Immature natural killer cell (primary cell): ENCODE results near the gene XRN2. TPM values are rescaled to one million over a fixed set of nuclear protein-coding genes. Genes with fewer than 3 reads are reported as not detected.

ENCODE experiments used
- DNase-seq, 3 donors: peaks; one replicate each; pipeline ENCODE4 v3.0.0; 2022; ENCODE audit warnings: mixed read lengths in 1 of 3
- H3K27ac Mint-ChIP-seq, 6 donors: one replicate each; pipeline ENCODE4 v1.8.0; 2020; ENCODE audit warnings: mixed read lengths in 6 of 6, mild to moderate bottlenecking in 5 of 6, inconsistent platforms in 4 of 6, moderate library complexity in 3 of 6
- H3K27me3 Mint-ChIP-seq, 3 donors: one replicate each; pipeline ENCODE4 v1.8.0; 2020 to 2021; ENCODE audit warnings: low read depth in 3 of 3, mild to moderate bottlenecking in 3 of 3, mixed read lengths in 3 of 3, moderate library complexity in 3 of 3, inconsistent platforms in 1 of 3
- H3K36me3 Mint-ChIP-seq, 3 donors: one replicate each; pipeline ENCODE4 v1.8.0; 2020; ENCODE audit warnings: mixed read lengths in 3 of 3, inconsistent platforms in 2 of 3, mild to moderate bottlenecking in 2 of 3
- H3K4me1 Mint-ChIP-seq, 2 donors: one replicate each; pipeline ENCODE4 v1.8.0; 2020; ENCODE audit warnings: inconsistent platforms in 2 of 2, mild to moderate bottlenecking in 2 of 2, mixed read lengths in 2 of 2, moderate library complexity in 1 of 2
- H3K4me3 Mint-ChIP-seq, 5 donors: one replicate each; pipeline ENCODE4 v1.8.0; 2020; ENCODE audit warnings: mild to moderate bottlenecking in 5 of 5, mixed read lengths in 5 of 5, inconsistent platforms in 3 of 5, moderate library complexity in 3 of 5
- H3K9me3 Mint-ChIP-seq, 6 donors: one replicate each; pipeline ENCODE4 v1.8.0; 2020; ENCODE audit warnings: mild to moderate bottlenecking in 6 of 6, mixed read lengths in 6 of 6, inconsistent platforms in 4 of 6, moderate library complexity in 3 of 6
- polyA plus RNA-seq, 3 donors: library from polyadenylated mRNA; unstranded; fragments of 300-500 nt; fragmentation: Illumina TruSeq; gene quantifications; one replicate each; pipeline ENCODE4 v1.2.3, GENCODE V29; 2021

XRN2 gene
- polyA plus RNA-seq, 3 donors from 2014 or later, result 52.7 to 63.9 (median 61.2) TPM

DNA sequence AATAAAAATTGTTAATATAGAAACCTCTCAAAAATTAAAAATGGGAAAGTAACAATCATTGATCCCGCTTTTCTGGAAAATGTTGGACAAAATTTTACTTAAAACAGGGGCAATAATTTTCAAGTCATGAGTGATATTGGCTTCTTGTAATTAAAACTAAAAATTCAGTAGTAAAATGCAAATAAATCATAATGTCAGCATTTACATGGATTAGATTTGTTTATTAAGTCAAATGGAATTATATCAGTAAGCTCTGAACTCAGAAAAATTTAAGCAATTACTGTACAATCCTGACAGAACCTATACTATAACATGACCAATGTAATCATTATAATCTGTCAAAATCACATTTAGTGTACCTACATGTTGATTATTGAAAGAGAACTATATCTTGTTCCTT is 134.1 kb downstream of the XRN2 start:
- no peak overlapping the region for H3K27ac Mint-ChIP-seq
- H3K4me1 Mint-ChIP-seq, result no peaks in the 10 kb centered on the region
- no peaks in the 10 kb centered on the region for H3K9me3 Mint-ChIP-seq
- no peaks in the 10 kb centered on the region for H3K36me3 Mint-ChIP-seq
- H3K27me3 Mint-ChIP-seq, result peaks cover 2 to 14% (median 9%) of the 10 kb centered on the region in 3 donors
- DNase-seq, result no peak
- H3K4me3 Mint-ChIP-seq, result no peak overlapping the region

DNA sequence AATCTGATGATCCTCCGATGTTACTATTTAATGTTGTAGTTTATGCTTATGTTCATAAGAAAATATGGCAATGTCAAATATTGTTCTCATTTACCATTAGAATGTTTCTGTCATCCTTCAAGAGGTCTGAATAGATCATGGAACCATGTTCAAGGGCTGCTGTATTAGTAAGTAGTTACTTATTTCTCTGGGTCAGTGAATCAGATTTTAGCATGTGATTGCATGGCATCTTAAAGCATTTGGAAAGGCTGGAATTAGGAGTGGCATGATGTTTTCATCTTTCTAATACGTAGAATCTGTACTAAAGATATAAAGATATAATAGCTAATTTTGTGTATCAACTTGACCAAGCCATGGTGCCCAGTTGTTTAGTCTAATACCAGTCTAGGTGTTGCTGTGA is 134.7 kb downstream of the XRN2 start:
- Mint-ChIP-seq H3K9me3 (no peaks in the 10 kb centered on the region), H3K36me3 (no peaks in the 10 kb centered on the region), H3K27ac (no peak overlapping the region), H3K4me3 (no peak overlapping the region), H3K27me3 (peaks cover 2 to 14% (median 9%) of the 10 kb centered on the region in 3 donors), H3K4me1 (no peaks in the 10 kb centered on the region)
- no peak for DNase-seq

Other genes starting within 250 kb of the XRN2 start
- gene LINC00237, start 197.0 kb upstream of the XRN2 start, polyA plus RNA-seq, result under 1 TPM in 1 of 3 donors, not detected in 2; 0.28 TPM
- 10 to 100 TPM; 14.2 to 20.7 (median 15.4) TPM for gene KIZ, start 177.2 kb upstream of the XRN2 start, polyA plus RNA-seq
- not detected for gene NKX2-4, start 94.2 kb downstream of the XRN2 start, polyA plus RNA-seq
- not detected for gene NKX2-2, start 210.7 kb downstream of the XRN2 start, polyA plus RNA-seq